Hepatocyte (in vitro differentiated cells): Measurements from ENCODE around the gene SPAG6. TPM values are rescaled to one million over a fixed set of nuclear protein-coding genes. Genes with fewer than 3 reads are reported as not detected.

ENCODE experiments used
- DNase-seq: peaks from one replicate; pipeline ENCODE4 v3.0.0-alpha.2; 2016; ENCODE audit warnings: low spot score
- H2AFZ ChIP-seq: fragments of 200-600 bp; sonication (generic); 2 replicates; pipeline ENCODE4 v1.6.0; 2016; ENCODE audit warnings: antibody characterized with exemption, mild to moderate bottlenecking
- H3K27ac ChIP-seq: fragments of 200-600 bp; sonication (generic); 2 replicates; pipeline ENCODE4 v1.5.1; 2016; ENCODE audit warnings: mild to moderate bottlenecking
- H3K27me3 ChIP-seq: fragments of 200-600 bp; sonication (generic); 2 replicates; pipeline ENCODE4 v1.6.1; 2016
- H3K36me3 ChIP-seq: fragments of 200-600 bp; sonication (generic); replicated peaks from 2 replicates; pipeline ENCODE4 v1.5.1; 2016; ENCODE audit warnings: low read depth; ENCODE audit not compliant: insufficient read depth
- H3K4me1 ChIP-seq: fragments of 200-600 bp; sonication (generic); 2 replicates; pipeline ENCODE4 v1.5.1; 2016; ENCODE audit warnings: mild to moderate bottlenecking, moderate library complexity; ENCODE audit not compliant: insufficient read depth
- H3K4me2 ChIP-seq: fragments of 200-600 bp; sonication (generic); 2 replicates; pipeline ENCODE4 v1.6.0; 2016
- H3K4me3 ChIP-seq: fragments of 200-600 bp; sonication (generic); 2 replicates; pipeline ENCODE4 v1.5.1; 2016; ENCODE audit warnings: mild to moderate bottlenecking
- H3K79me2 ChIP-seq: fragments of 200-600 bp; sonication (generic); 2 replicates; pipeline ENCODE4 v1.6.0; 2017; ENCODE audit warnings: mild to moderate bottlenecking
- H3K9me2 ChIP-seq: fragments of 200-600 bp; sonication (generic); replicated peaks from 2 replicates; pipeline ENCODE4 v1.6.0; 2017; ENCODE audit warnings: mild to moderate bottlenecking; ENCODE audit not compliant: insufficient read depth
- H3K9me3 ChIP-seq: fragments of 200-600 bp; sonication (generic); 2 replicates; pipeline ENCODE4 v1.5.1; 2016; ENCODE audit warnings: low read depth, mild to moderate bottlenecking
- H4K20me1 ChIP-seq: fragments of 200-600 bp; sonication (generic); 2 replicates; pipeline ENCODE4 v1.6.0; 2016; ENCODE audit warnings: mild to moderate bottlenecking; ENCODE audit not compliant: insufficient read depth, poor library complexity, severe bottlenecking
- CTCF ChIP-seq: fragments of 200-600 bp; sonication (generic); IDR thresholded peaks from 2 replicates; pipeline ENCODE4 v1.5.1; 2016; ENCODE audit warnings: antibody characterized with exemption, mild to moderate bottlenecking; ENCODE audit not compliant: poor library complexity
- EZH2 ChIP-seq: fragments of 200-600 bp; sonication (generic); IDR thresholded peaks from 2 replicates; pipeline ENCODE4 v1.6.1; 2016; ENCODE audit warnings: antibody characterized with exemption, mild to moderate bottlenecking, borderline replicate concordance
- EZH2phosphoT487 ChIP-seq: fragments of 200-600 bp; sonication (generic); IDR thresholded peaks from one replicate; pipeline ENCODE4 v1.6.1; 2018; ENCODE audit warnings: antibody characterized with exemption, mild to moderate bottlenecking, low read depth, moderate library complexity; ENCODE audit not compliant: unreplicated experiment, severe bottlenecking
- WGBS: methylation state at CpG from one replicate; pipeline ENCODE4 v1.1.6; 2016; ENCODE audit warnings: low lambda C conversion rate; ENCODE audit errors: missing lambda C conversion rate; 5-methylcytosine and 5-hydroxymethylcytosine counted together
- polyA plus RNA-seq: library from polyadenylated mRNA; unstranded; fragments of >200 nt; fragmentation: Nextera tagmentation; extraction: Ambion mirVana; gene quantifications from 2 replicates; pipeline ENCODE4 v1.2.1, GENCODE V29; 2016
- total RNA-seq: library from RNA; depleted of rRNA; stranded (reverse); fragments of >200 nt; gene quantifications from 2 replicates; pipeline ENCODE4 v1.2.3, GENCODE V29; 2014

SPAG6 gene
- total and polyA plus RNA-seq, 2 experiments from 2014 or later = 0.17 TPM; not detected in 1

GRCh38 chr10:22365233-22365632 is 19.9 kb downstream of the SPAG6 start:
- H3K9me3 ChIP-seq = no peaks in the 10 kb centered on the region
- 93% methylated on average over 1 of the region's 1 CpG for WGBS
- H4K20me1 ChIP-seq = no peaks in the 10 kb centered on the region
- H3K27me3 ChIP-seq = no peaks in the 10 kb centered on the region
- no peaks in the 10 kb centered on the region for H3K4me1 ChIP-seq
- no peak for TF ChIP-seq CTCF
- TF ChIP-seq EZH2phosphoT487 = no peak
- no peak for TF ChIP-seq EZH2
- H3K9me2 ChIP-seq = no peaks in the 10 kb centered on the region
- no peaks in the 10 kb centered on the region for H3K36me3 ChIP-seq
- H2AFZ ChIP-seq = no peak overlapping the region
- DNase-seq = no peak
- H3K4me2 ChIP-seq = no peak overlapping the region
- H3K79me2 ChIP-seq = no peaks in the 10 kb centered on the region
- no peak overlapping the region for H3K27ac ChIP-seq
- H3K4me3 ChIP-seq = no peak overlapping the region

GRCh38 chr10:22365644-22366434 is 20.5 kb downstream of the SPAG6 start:
- 78% methylated on average over 4 of the region's 4 CpGs for WGBS
- H3K4me1 ChIP-seq = no peaks in the 10 kb centered on the region

GRCh38 chr10:22366435-22366703 is 21.1 kb downstream of the SPAG6 start:
- TF ChIP-seq CTCF (no peak), EZH2phosphoT487 (no peak), EZH2 (no peak)
- Histone ChIP-seq H3K9me2 (no peaks in the 10 kb centered on the region), H3K4me2 (no peak overlapping the region), H3K4me1 (no peaks in the 10 kb centered on the region), H3K36me3 (no peaks in the 10 kb centered on the region), H4K20me1 (no peaks in the 10 kb centered on the region), H3K4me3 (no peak overlapping the region), H3K27ac (no peak overlapping the region), H2AFZ (no peak overlapping the region), H3K79me2 (no peaks in the 10 kb centered on the region), H3K27me3 (no peaks in the 10 kb centered on the region), H3K9me3 (no peaks in the 10 kb centered on the region)
- DNase-seq = no peak

More at GRCh38 chr10:22365644-22366434, 20.5 kb downstream of the SPAG6 start:
- TF ChIP-seq EZH2 (no peak), EZH2phosphoT487 (no peak), CTCF (no peak)
- no peak overlapping the region for H2AFZ ChIP-seq
- H3K9me3 ChIP-seq = no peaks in the 10 kb centered on the region
- H3K4me3 ChIP-seq = no peak overlapping the region
- H3K4me2 ChIP-seq = no peak overlapping the region
- H3K9me2 ChIP-seq = no peaks in the 10 kb centered on the region
- H3K36me3 ChIP-seq = no peaks in the 10 kb centered on the region
- DNase-seq = no peak
- H4K20me1 ChIP-seq = no peaks in the 10 kb centered on the region
- no peak overlapping the region for H3K27ac ChIP-seq
- no peaks in the 10 kb centered on the region for H3K79me2 ChIP-seq
- H3K27me3 ChIP-seq = no peaks in the 10 kb centered on the region
